SW480 (cell line): ENCODE results near the gene ARMH1.
"Not testable (repeated sequence)": the region's sequence is repeated elsewhere in the genome, so short reads cannot be mapped to it uniquely, and the experiment has no call there.

Experiments
- DNase-seq: peaks from one replicate; pipeline ENCODE4 v3.0.0-alpha.2; 2016; ENCODE audit warnings: low spot score

Gene ARMH1

DNA sequence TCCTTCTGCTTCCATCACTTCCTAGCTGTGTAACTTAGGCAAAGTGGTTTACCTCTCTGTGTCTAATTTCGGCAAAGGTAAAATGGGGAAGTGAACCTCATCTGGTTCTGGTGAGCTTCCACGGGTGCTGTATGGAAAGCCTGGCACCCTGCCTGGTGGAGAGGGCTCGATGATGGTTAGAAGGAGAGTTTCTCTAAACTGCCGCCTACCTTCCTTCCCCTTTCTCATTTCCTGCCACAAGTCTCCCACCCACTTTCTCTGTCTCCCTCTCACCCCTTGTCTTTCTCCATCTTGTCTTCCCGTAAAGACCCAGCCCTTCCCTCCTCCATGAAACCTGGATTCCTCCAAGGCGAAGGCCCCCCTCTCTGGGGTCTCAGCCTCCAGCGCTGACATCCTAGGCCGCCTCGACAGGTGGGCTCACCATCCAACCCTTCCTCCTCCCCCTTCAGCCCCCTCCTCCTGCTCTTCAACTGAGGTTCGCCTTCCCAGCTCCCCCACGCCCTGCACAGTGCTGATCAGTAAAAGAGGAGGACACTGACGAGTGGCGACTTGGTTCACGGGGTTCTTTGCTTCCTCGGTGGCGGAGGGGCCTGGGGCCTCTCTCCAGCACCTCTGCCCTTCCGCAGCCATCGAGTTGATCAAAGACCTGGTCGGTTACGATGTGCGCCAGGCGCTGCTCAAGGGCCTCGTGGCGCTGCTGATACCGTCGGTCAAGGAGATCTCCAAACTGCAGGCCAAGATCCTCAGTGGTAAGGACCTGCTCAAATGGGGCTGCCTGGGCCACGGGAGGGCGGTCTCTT is 49.2 kb downstream of the ARMH1 start:
- DNase-seq, result no peak

DNA sequence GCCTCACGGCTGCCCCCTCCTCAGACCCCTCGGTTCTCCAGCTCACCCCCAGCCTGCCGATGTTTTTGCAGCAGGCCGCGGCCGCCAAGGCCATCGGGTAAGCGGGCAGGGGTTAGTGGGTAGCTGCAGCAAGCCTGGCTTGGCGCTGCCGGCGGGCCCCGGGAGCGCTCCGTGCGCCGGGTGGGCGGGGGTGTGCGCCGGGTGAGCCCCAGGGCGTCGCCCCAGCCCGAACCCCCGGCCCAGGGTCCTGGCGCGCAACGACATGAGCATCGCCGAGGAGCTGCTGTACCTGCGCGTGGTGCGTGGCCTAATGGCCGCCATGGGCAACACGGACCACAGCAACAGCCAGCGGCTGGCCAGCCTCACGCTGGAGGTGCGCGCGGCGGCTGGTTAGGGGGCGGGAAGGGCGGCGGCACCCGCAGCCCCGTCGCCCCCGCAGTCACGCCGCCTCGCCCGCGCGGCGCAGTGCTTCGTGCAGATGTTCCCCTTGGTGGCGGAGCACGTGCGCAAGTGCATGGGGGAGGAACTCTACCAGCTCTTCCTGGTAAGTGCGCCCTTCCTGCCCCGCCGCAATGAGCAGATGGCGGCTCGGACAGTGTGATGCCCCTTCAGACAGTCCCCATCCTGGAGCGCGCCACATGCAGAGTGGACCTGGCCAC is 49.9 kb downstream of the ARMH1 start:
- no peak for DNase-seq

DNA sequence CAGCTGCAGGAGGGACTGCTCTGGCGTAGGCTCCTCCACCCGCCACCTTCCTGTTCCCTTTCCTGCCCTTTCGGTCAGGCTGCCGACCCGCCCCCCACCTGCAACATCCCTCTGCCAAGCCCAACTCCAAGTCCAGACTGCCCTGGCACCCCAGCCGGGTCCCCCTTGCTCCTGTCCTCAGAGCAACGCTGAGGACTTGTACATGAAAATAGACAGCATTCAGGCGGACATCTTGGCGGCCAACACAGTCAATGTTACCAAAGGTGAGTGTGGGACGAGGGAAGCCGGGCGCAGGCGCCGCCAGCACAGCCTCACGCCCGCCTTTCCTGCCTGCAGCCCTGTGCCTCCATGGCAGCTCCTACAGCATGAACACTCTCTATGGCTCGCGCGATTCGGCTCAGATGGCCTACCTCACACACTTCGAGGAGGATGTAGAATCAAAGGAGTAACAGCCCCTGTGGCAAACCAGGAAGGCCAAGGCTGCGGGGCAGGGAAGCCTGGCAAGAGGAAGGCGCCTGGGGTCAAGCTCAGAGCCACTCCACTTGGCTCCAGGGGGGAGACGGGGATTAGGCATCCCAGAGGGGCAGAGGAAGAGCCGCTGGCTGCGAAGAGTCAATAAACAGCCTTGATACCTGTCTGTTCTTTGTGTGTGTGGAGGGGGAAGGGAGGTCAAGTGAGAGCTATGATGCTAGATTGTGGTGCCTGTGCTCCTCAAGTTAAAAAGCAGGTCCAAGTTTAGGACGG is 50.6 kb downstream of the ARMH1 start:
- DNase-seq, result no peak

DNA sequence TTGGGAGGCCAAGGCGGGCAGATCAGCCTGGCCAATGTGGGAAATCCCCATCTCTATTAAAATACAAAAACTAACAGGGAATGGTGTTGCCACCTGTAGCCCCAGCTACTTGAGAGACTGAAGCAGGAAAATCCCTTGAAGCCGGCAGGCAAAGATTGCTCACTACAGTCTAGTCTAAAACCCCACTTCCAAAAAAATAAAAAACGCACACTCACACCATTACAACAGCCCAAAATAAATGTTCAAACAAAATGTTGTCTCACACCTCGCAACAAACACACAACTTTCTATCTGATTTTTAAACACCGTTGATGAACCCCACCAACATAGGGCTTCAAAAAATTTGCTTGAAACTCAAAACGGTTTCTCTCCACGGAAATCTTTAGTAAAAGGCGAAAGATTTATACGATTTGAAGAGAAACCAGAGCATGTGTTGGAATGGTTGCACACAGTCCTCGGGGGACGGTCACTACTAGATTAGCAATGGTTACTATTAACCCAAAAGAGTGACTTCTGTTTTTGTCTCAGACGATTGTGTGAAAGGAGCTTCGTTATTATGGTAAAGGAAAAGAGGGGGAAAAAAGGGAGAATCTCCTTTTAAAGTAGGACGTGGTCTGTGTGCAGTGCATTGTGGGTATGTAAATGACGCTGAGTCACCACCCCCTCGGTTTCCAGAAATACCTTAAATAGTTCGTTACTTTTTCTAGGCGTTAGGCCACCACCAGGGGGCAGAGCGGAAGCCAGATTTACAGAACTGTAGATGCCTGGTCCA is 56.4 kb downstream of the ARMH1 start, which contains the start of gene RNU5D-1:
TSS of gene RNU5D-1 (minus strand) at position 430 of the 772 bp plus-strand sequence.
- peak; percentile 95 for DNase-seq

DNA sequence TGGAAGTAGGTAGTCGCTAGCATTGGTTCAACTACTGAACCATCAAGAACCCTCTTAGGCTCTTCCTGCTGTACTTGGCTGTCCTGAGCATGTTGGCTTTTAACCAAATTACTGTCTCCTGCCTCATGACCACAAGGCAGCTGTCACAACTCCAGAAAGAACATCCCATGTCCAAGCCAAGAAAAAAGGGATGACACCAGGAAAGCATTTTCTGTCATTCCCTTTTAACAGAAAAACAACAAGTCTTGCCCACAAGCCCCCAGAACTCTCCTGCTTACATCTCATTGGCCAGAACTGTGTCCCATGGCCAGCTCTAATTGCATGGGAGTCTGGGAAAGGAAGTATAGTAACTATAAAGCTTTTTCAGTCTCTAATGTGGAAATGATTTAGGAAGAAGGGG is 58.9 kb downstream of the ARMH1 start:
- no peak for DNase-seq

DNA sequence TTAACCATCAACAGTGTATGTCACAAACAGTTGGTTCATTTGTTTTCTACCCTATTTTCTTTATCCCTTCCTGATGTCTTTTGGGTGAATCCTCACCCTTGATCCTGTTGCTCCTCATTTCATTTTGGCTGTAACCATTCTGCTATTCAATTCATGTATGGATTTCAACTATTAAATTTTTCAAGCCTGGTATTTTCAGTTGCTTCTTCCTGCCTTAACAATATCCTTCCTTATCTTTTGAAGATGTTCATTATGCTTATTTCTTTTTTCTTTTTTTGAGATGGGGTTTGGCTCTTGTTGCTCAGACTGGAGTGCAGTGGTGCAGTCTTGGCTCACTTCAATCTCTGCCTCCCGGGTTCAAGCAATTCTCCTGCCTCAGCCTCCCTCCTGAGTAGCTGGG is 59.3 kb downstream of the ARMH1 start:
- DNase-seq, result no peak

DNA sequence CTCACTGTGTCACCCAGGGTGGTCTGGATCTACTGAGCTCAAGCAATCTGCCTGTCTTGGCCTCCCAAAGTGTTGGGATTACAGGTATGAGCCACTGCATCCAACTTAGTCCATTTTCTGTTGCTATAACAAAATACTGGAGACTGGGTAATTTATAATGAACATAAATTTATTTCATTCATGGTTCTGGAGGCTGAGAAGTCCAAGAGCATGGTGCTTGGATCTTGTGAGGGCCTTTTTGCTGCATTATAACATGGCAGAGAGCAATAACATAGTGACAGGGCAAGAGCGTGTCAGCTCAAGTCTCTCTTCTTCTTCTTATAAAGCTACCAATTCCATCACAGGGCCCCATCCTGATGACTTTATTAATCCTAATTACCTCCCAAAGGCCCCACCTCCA is 61.5 kb downstream of the ARMH1 start:
- DNase-seq, result no peak

DNA sequence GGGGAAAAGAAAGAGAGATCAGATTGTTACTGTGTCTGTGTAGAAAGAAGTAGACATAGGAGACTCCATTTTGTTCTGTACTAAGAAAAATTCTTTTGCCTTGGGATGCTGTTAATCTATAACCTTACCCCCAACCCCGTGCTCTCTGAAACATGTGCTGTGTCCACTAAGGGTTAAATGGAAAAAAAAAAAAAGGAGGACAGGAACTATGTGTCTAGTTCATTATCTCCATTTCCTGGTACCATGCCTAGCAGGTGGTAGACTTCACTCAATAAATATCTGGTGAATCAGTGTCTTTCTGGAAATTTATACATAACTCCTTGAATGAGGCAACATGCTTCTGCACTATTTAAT is 64.4 kb downstream of the ARMH1 start:
- DNase-seq, result not testable (repeated sequence)

DNA sequence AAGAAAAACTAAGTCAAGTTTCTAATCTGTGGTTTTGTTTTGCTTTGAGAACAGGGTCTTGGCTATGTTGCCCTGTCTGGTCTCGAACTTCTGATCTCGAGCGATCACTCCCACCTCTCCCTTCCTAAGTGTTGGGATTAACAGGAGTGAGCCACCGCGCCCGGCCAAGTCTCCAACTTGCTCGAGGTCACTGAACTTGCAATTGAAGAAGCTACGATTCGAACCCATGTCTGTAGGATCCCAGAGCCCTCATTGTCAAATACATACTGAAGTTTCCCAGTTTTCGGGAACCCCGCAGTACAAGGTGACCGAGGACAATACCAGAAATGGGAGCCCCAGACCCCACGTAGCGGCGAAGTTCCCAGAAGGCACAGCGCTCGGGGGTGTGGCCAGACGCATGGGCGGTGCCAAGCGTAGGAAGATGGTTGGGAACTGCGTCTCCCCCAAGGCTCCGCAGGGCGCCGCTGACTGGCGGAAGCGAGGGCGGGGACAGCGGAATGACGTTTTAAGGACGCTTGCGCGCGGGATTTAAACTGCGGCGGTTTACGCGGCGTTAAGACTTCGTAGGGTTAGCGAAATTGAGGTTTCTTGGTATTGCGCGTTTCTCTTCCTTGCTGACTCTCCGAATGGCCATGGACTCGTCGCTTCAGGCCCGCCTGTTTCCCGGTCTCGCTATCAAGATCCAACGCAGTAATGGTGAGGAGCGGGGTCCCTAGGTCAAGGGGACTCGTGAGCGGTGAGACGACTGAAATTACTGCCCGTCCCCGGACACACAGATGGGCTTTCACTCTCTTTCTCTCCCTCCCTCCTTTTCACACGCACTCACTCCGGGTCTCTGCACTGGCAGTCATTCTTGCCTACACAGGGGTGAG is 65.0 kb downstream of the ARMH1 start, which contains the start of gene KIF2C:
TSS of gene KIF2C (plus strand) at position 531 of the 872 bp plus-strand sequence. CDS start at position 627, 96 bp downstream.
- DNase-seq, result peak; percentile 96

DNA sequence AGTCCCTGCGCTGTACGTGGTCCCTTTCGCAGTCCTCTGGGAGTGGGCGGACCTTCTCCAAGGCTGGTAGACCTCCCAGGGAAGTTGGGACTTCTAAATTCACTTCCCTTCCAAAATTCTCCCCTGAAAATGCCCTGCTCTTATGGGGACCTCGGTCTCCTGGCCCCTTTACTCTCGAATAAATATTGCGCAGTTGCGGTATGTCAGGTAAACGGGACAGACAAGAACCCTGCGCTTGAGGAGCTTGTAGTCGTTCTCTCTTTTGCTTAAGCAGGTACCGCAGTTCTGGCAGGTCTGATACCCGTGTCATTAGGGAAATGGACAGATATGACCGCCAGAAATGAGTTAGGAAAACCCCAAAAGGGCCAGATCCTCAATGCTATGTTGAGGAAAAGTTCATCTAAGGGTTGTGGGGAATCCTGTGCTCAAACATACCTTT is 65.7 kb downstream of the ARMH1 start:
- no peak for DNase-seq

DNA sequence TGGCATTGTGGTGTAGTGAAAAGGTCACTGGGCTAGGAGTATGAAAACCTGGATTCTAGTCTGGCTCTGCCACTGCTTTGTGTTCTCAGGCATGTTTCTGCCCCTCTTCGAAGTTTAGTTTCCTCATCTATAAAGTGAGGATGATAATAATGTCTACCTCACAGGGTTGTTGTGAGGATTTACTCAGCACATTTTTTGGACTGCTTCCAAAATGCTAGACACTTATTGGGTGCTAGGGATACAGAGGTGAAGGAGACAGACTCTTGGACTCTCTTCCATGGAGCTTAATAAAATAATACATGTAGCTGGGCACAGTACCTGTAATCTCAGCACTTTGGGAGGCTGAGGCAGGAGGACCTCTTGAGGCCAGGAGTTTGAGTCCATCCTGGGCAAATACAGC is 68.7 kb downstream of the ARMH1 start:
- no peak for DNase-seq

DNA sequence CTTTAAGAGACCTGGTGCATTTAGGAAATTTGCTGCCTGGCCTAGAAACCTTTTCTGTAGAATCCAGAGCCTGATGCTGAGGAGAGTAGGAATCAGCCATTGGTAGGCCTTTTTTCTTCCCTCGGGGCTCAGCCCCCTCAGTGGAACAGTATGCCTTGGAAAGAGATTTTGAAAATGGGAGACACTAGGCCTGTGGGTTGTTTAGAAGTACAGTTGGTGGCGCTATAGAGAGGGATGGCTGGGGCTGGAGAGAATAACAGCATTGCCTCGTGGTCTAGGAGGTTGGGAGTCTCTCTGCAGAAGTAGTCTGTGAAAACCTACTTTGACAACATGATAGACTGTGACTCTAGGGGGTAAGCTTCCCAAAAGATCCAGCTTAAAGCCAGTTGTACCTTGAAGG is 73.4 kb downstream of the ARMH1 start:
- DNase-seq, result no peak

DNA sequence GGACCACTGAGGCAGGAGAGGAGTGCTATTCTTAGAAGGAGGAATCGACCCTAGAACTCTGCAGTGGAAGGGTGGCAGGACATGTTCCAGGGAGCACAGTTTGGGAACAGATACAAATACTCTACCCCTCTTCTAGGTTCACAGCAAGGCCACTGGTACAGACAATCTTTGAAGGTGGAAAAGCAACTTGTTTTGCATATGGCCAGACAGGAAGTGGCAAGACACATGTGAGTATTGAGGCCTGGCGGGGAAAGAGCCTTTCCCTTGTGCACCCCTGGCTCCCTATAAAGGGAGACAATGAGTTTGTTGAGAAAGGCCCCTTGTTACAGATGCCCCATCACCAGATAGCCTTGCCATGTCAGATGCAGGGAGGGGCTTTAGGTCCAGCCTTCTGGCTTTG is 82.9 kb downstream of the ARMH1 start:
- no peak for DNase-seq

DNA sequence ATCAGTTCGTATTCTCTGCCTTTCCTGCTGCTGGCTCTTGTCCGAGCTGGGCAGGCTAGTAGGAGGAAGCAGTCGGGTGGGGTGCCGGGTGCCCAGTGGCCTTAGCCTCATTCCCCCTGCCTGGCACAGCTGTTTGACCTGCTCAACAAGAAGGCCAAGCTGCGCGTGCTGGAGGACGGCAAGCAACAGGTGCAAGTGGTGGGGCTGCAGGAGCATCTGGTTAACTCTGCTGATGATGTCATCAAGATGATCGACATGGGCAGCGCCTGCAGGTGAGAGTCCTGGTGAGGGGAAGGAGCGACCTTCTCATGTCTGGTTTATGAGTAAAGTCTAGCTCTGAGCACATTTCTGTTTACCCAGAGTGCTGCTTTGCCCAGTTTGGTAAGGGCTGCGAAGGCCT is 84.6 kb downstream of the ARMH1 start:
- no peak for DNase-seq

DNA sequence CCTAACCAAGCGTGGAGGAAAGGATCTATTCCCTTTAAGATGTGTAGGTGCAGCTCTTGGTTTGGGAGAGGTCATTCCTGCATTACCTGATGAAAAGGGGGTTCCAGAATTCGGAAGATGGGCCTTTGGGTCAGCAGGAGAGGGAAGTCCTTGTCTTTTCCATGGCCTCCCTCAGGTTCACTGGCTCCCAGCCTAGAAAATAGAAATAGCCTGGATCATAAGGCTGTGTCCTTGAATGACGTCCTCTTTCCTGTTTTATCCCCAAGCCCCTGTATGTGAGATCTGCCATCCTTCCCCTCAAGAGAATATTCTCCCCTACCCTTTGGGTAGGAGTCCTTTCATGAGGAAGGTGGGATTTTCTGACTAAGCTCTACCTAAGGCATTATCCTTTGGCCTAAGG is 86.4 kb downstream of the ARMH1 start:
- DNase-seq, result no peak

DNA sequence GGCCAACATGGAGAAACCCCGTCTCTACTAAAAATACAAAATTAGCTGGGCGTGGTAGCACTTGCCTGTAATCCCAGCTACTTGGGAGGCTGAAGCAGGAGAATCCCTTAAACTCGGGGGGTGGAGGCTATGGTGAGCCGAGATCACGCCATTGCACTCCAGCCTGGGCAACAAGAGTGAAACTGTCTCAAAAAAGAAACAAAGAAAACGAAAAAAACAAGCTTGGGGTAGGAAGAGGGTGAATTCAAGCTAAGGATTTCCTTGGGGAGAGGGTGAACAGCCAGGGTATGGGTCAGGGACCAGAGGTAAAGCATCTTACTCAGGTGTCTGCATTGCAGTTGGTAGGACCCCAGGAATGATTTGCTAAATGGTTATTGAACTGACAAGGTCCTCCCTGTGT is 91.9 kb downstream of the ARMH1 start:
- DNase-seq, result not testable (repeated sequence)
